GM19372 (cell line): ENCODE measurements around the gene ATP5ME.
A peak's percentile ranks its signal among the peaks of the same experiment; 100 is the strongest.
"Not testable (repeated sequence)": the region's sequence is repeated elsewhere in the genome, so short reads cannot be mapped to it uniquely, and the experiment has no call there.

Experiments
- ATAC-seq: cut with Tn5 transposase; IDR thresholded peaks from one replicate; pipeline ENCODE4 v1.9.1; 2021; ENCODE audit warnings: mild to moderate bottlenecking, low read depth, moderate library complexity; ENCODE audit not compliant: unreplicated experiment

Gene ATP5ME

GRCh38 chr4:673349-674091 lies 556 bp downstream of the ATP5ME start:
- no peak for ATAC-seq

GRCh38 chr4:671769-672168 lies 2.3 kb downstream of the ATP5ME start:
- ATAC-seq: no peak

GRCh38 chr4:669806-670559 lies 4.1 kb downstream of the ATP5ME start:
- ATAC-seq: not testable (repeated sequence)

GRCh38 chr4:668219-668618 lies 5.9 kb downstream of the ATP5ME start:
- not testable (repeated sequence) for ATAC-seq

- ATAC-seq: no peak
Measured at GRCh38 chr4:667545-667925, 6.5 kb downstream of the ATP5ME start.

- no peak for ATAC-seq
Measured at GRCh38 chr4:666822-667544, 7.1 kb downstream of the ATP5ME start.

- ATAC-seq: no peak
Measured at GRCh38 chr4:666436-666810, 7.7 kb downstream of the ATP5ME start.

GRCh38 chr4:665751-666435 lies 8.2 kb downstream of the ATP5ME start:
- no peak for ATAC-seq

GRCh38 chr4:665381-665750 lies 8.7 kb downstream of the ATP5ME start:
- ATAC-seq: no peak

- ATAC-seq: no peak
Measured at GRCh38 chr4:664713-665231, 9.3 kb downstream of the ATP5ME start.

- ATAC-seq: peak; percentile 58
Measured at GRCh38 chr4:663438-664428, 10.3 kb downstream of the ATP5ME start.

GRCh38 chr4:663046-663437 lies 11.0 kb downstream of the ATP5ME start:
- no peak for ATAC-seq

- no peak for ATAC-seq
Measured at GRCh38 chr4:661881-662761, 12.0 kb downstream of the ATP5ME start.

- no peak for ATAC-seq
Measured at GRCh38 chr4:661231-661630, 12.8 kb downstream of the ATP5ME start.

GRCh38 chr4:660401-660800 lies 13.7 kb downstream of the ATP5ME start:
- no peak for ATAC-seq

- no peak for ATAC-seq
Measured at GRCh38 chr4:659851-660250, 14.2 kb downstream of the ATP5ME start.

GRCh38 chr4:658681-659667 lies 15.1 kb downstream of the ATP5ME start:
- no peak for ATAC-seq
